NCI-H1417 (cell line): ENCODE results near the gene FBXO34.

Source experiments
- DNase-seq, 3 experiments: peaks; one replicate each; lab custom pipeline; 2025; lab: John Stamatoyannopoulos, UW

Gene FBXO34

GRCh38 chr14:55312379-55313030 lies 41.3 kb downstream of the FBXO34 start:
- peak in 1 of 3 experiments; percentile 4 for DNase-seq

GRCh38 chr14:55313480-55313879 lies 42.3 kb downstream of the FBXO34 start:
- DNase-seq, result no peak

GRCh38 chr14:55314449-55314848 lies 43.2 kb downstream of the FBXO34 start:
- DNase-seq, result no peak

GRCh38 chr14:55316564-55316963 lies 45.3 kb downstream of the FBXO34 start:
- no peak for DNase-seq

GRCh38 chr14:55317542-55318306 lies 46.5 kb downstream of the FBXO34 start:
- no peak for DNase-seq

- DNase-seq, result no peak
Measured at GRCh38 chr14:55318694-55319093, 47.5 kb downstream of the FBXO34 start.

GRCh38 chr14:55323910-55324309 lies 52.7 kb downstream of the FBXO34 start:
- DNase-seq, result peak in 2 of 3 experiments; percentile 16 to 64

GRCh38 chr14:55324812-55325211 lies 53.6 kb downstream of the FBXO34 start:
- no peak for DNase-seq

GRCh38 chr14:55327179-55327578 lies 56.0 kb downstream of the FBXO34 start:
- no peak for DNase-seq

- no peak for DNase-seq
Measured at GRCh38 chr14:55328317-55328716, 57.1 kb downstream of the FBXO34 start.

GRCh38 chr14:55329999-55330710 lies 58.9 kb downstream of the FBXO34 start:
- no peak for DNase-seq

GRCh38 chr14:55332654-55333570 lies 61.7 kb downstream of the FBXO34 start:
- peak in 1 of 3 experiments; percentile 40 for DNase-seq

GRCh38 chr14:55333711-55334485 lies 62.7 kb downstream of the FBXO34 start:
- peak in 1 of 3 experiments; percentile 40 for DNase-seq

- peak in 1 of 3 experiments; percentile 14 for DNase-seq
Measured at GRCh38 chr14:55336162-55336561, 64.9 kb downstream of the FBXO34 start.

- DNase-seq, result no peak
Measured at GRCh38 chr14:55336691-55337090, 65.5 kb downstream of the FBXO34 start.

GRCh38 chr14:55339770-55340169 lies 68.5 kb downstream of the FBXO34 start:
- DNase-seq, result no peak

GRCh38 chr14:55340482-55340881 lies 69.3 kb downstream of the FBXO34 start:
- DNase-seq, result peak in 1 of 3 experiments; percentile 42

- no peak for DNase-seq
Measured at GRCh38 chr14:55341781-55342180, 70.6 kb downstream of the FBXO34 start.

- DNase-seq, result peak in 2 of 3 experiments; percentile 76 to 93
Measured at GRCh38 chr14:55344582-55345163, 73.5 kb downstream of the FBXO34 start.

- no peak for DNase-seq
Measured at GRCh38 chr14:55347040-55347439, 75.8 kb downstream of the FBXO34 start.
